Measurements from ENCODE around the gene NT5C3B.

The NT5C3B gene

GRCh38 chr17:41806685-41807445 lies 29.2 kb downstream of the NT5C3B start:
- no peak for DNase-seq

- DNase-seq: no peak
These were observed 32.7 kb downstream of the NT5C3B start for GRCh38 chr17:41803049-41804020.

DNA sequence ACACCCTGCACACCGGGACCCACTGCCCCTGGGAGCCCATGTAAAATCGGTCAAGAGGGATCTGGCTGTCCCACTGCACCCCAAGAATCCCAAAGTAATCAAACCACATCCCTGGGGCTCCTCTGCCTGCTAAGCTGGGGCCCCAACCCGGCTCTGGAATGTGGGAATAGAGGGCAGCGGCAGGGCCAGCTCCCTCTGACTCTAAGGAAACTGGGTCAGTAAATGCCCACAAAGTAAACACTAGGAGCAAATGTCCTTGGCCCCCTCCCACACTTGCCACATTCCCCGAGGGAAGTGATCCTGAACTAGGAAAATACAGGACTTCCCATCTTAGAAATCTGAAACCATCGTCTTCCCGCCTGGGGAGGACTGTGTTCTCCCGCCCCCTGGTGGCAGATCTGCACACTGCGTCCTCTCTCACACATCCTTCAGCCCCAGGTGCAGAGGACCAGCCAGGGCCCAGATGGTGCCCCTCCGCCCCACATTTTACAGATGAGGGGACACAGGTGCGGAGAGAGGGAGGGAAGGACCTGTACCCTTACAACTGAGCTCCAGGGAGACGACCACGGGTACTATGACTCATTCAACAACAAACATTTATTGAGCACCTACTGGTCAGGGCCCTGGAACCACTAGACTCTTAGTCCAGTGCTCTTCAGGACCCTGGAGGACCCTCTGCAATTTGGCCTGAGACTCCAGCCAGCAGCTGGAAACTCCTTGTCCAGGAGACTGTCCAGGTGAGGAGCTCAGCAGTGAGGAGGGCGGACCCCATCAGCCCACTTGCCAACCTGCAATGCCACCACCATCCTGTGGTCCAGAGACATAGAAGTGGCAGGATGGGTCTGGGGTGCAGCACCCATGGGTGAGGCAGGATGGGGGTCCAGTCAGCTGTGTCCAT lies 34.4 kb downstream of the NT5C3B start:
- peak; percentile 75 for DNase-seq

- no peak for DNase-seq
These were observed 35.2 kb downstream of the NT5C3B start for GRCh38 chr17:41800601-41801373.

- DNase-seq: no peak
These were observed 36.7 kb downstream of the NT5C3B start for GRCh38 chr17:41799366-41799765.

GRCh38 chr17:41797377-41797776 lies 38.7 kb downstream of the NT5C3B start:
- no peak for DNase-seq

GRCh38 chr17:41796121-41796895 lies 39.7 kb downstream of the NT5C3B start:
- DNase-seq: no peak

DNA sequence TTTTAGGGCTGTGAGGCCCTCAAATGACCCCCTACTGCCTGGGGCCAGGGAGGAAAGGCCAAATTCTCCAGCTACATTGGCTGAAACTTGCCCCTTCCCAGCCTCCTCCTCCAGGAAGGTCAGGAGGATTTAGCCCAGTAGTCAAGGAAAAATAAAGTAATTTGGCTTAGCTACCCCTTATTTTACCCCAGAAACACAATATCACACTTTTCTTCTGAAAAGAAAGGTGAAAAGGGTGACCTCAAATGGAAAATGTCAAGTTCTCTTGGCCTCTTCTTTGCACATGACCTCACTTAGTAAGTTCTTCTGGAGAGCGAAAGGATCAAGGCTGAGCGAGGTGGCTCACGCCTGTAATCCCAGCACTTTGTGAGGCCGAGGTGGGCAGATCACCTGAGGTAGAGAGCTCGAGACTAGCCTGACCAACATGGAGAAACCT lies 41.5 kb downstream of the NT5C3B start:
- DNase-seq: no peak

DNA sequence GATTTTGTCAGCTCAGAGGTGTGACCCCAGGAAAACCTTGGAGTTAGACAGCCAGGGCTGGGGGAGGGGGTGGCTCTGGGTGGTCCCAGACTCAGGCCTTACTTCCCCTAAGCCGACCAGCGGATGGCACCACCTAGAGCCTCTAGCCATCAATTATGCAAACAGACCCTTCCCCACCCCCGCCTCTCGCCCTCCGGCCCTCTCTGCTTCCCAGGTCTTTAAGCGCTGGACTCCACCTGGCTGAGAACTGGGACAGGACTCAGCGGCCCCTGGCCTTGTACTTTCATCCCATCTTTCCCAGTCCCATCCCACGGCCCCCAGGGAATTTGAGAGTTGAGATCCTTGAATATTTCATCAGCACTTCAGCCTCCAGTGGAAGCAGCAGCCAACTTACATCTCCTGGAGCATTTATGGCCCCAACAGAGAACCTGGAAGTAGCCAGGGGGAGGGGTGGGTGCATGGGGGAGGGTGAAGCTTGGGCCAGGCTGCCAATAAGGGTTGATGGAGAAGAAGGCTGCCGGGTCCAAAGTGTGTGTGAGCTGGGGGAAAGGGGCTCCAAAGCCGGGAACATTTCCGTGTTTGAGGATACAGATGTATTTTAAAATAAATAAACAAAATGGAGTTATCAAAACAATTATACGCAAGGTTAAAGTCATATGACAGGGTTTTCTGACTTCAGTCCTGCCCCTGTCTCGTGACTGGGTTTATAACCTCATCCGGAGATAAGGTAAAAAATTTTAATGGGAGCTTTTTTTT lies 42.1 kb downstream of the NT5C3B start:
- DNase-seq: no peak

GRCh38 chr17:41792845-41793783 lies 42.9 kb downstream of the NT5C3B start:
- DNase-seq: no peak

DNA sequence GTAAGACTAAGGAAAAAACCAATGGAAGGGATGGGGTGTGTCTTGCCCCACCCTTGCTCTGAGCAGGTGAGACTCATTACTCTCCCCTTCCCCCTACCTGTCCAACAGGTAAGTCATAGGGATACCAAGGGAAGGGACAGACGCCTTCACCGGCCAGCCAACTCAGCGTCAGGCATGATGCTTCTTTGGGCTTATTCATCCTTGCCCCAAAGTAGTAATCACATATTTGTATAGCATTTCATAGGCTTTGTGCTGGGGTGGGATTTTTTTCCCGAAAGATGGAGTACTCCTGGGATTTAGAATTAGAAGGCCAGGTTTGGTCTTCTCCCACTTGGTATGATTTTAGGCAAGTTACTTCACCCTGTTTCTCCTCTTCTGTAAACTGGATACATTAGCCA lies 49.0 kb downstream of the NT5C3B start:
- DNase-seq: no peak

- peak; percentile 89 for DNase-seq
These were observed 49.6 kb downstream of the NT5C3B start, which contains the start of gene JUP for GRCh38 chr17:41786227-41787020. Gene JUP, minus strand, starts transcription at chr17:41786711. Its CDS starts 14,857 bp downstream, at chr17:41771854.

DNA sequence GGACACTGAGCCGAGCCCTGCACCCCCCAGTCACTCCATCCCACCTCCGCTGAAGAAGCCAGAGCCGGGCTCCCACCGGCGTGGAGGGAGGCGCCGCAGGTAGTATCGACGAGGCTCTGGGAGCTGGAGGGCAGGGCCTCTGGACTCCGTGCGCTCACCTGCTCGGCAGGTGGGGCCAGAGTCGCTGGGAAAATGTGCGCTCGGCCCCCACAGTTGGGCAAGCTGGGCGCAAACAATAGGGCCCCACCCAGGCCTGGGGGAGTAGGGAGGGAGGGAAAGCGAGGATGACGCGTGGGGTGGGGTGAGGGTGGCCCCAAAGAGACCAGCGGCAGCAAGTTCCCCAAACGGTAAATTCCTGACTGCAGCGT lies 50.2 kb downstream of the NT5C3B start:
- DNase-seq: no peak

DNA sequence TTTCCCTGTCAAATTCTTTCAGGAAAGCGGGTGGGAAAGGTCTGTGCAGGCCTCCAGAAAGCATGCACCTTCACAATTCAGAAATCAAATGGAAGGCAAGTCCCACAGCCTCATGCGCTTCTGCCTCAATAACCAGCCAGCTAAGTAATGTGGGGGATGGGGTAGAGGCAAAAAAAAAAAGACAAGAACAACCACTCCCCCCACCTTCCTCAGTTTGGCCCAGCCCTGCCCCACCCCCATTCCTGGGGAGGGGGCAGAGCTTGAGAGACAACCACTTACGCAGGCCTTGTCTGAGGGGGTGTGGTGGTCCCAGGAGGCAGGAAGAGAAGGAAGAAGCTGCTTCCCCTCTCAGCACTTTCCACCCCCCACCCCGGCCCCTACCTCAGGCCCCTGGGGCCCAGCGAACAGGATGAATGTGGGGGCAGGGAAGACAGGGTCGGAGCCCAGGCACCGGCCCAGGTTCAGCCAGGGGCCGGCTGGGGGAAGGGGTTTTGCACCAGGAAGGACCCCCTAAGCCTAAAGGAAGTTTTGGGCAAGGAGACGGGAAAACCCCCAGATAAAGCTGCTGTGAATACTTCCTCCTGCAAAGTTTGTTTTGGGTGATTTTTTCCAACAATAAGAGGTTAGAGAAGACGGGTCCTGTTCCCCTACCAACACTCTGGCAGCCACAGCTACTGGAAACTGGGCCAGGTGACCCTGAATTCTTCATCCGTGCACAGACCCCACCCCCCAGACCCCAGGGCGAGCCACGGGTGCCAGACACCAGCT lies 50.8 kb downstream of the NT5C3B start:
- DNase-seq: no peak

GRCh38 chr17:41784207-41784744 lies 51.8 kb downstream of the NT5C3B start:
- DNase-seq: no peak

GRCh38 chr17:41782142-41782541 lies 53.9 kb downstream of the NT5C3B start:
- DNase-seq: no peak

Measured in activated CD4-positive, alpha-beta T cell treated with anti-CD3 and anti-CD28 coated beads, Interleukin-2, amount 50 U/mL, for 1 hour (primary cell).